GM12864 (cell line): ENCODE results near the gene MYH11.
"Not testable (repeated sequence)": the region's sequence is repeated elsewhere in the genome, so short reads cannot be mapped to it uniquely, and the experiment has no call there.

Experiments
- DNase-seq: peaks from one replicate; pipeline ENCODE4 v3.0.0-alpha.2; 2011; ENCODE audit warnings: low read depth
- H3K4me3 ChIP-seq: 2 replicates; pipeline ENCODE4 v1.5.1; 2011; ENCODE audit warnings: mild to moderate bottlenecking, low read depth, low read length, control low read depth
- TF ChIP-seq, protein P1 (sequence below): IDR thresholded peaks from 2 replicates; pipeline ENCODE4 v1.5.1; 2011; ENCODE audit warnings: low read depth, mild to moderate bottlenecking, moderate library complexity, low read length, control low read depth, inconsistent platforms; ENCODE audit errors: missing control alignments

Gene MYH11

DNA sequence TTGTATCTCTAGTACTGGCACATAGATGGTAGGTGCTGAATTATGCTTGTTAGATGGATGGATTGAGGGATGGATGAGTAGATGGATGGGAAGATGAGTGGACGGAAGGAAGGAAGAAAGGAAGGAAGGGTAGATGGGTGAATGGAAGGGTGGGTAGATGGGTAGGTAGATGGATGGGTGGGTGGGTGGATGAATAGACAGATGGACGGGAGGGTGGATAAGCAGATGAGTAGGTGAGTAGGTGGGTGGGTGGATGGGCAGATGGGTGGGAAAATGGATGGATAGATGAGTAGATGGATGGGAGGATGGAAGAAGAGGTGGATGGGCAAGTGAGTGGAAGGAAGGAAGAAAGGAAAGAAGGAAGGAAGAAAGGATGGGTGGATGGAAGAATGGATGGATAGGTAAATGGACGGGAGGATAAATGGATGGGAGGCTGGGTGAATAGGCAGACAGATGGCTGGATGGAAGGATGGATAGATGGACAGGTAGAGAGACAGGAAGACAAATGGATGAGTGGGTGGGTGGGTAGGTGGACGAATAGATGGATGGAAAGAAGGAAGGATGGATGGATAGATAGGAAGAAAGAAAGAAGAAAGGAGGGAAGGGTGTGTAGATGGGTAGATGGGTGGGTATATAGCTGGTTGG lies 56.9 kb downstream of the MYH11 start:
- TF ChIP-seq, protein P1, sequence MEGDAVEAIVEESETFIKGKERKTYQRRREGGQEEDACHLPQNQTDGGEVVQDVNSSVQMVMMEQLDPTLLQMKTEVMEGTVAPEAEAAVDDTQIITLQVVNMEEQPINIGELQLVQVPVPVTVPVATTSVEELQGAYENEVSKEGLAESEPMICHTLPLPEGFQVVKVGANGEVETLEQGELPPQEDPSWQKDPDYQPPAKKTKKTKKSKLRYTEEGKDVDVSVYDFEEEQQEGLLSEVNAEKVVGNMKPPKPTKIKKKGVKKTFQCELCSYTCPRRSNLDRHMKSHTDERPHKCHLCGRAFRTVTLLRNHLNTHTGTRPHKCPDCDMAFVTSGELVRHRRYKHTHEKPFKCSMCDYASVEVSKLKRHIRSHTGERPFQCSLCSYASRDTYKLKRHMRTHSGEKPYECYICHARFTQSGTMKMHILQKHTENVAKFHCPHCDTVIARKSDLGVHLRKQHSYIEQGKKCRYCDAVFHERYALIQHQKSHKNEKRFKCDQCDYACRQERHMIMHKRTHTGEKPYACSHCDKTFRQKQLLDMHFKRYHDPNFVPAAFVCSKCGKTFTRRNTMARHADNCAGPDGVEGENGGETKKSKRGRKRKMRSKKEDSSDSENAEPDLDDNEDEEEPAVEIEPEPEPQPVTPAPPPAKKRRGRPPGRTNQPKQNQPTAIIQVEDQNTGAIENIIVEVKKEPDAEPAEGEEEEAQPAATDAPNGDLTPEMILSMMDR, result no peak
- no peak for DNase-seq
- H3K4me3 ChIP-seq, result no peak overlapping the region

DNA sequence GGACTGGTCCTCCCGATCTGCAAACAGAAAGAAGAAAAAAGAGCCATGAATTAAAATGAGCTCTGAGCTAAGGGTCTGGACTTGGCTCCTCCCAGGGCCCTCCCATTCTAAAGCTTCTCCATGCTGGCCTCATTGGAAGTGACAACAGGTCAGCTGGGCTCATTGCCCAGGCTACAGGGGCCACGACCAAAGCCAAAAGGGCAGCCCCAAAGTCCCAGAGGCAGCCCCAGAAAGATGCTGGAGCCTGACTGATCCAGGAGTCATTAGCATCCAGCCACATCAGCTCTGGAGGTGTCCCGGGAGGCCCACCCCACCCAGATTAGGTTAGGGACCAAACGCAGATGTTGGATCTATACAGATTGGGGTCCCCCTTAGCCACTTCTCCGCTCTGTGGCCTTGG lies 58.2 kb downstream of the MYH11 start:
- DNase-seq, result no peak
- no peak overlapping the region for H3K4me3 ChIP-seq
- TF ChIP-seq, protein P1, result no peak

DNA sequence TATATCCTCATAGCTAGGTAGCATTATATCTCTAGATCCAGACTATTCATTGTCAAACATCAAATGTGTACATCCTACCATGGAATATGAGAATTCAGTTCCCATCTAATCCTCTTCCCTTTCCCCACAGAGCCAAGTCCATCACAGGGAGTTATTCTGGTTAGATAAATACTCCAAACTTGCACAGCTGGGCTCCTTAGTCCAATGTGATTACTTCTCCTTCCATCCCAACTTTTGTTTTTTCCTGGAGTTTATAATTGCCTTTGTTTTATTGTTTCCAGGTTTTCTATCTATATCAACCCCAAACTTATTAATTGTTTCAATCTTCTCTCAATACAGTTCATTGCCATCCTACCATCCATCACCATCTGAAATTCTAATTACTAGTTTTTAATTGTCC lies 59.9 kb downstream of the MYH11 start:
- DNase-seq, result no peak
- no peak overlapping the region for H3K4me3 ChIP-seq
- TF ChIP-seq, protein P1, result no peak

DNA sequence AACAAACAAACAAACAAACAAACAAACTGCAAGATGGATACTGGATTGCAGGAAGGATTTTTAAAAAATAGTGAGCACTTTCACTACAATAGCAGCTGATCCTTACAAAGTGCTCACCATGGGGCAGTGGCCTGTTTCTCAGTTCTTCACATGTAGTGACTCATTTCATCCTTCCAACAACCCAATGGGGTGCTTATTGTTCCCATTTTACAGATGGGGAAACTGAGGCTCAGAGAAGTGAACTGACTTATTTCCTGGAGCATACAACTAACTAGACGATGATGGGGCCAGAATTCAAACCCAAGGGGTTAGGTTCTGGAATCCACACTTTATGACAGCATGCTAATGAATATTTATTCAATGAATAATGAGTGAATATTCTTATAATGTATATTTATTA lies 61.2 kb downstream of the MYH11 start:
- no peak for DNase-seq
- H3K4me3 ChIP-seq, result no peak overlapping the region
- TF ChIP-seq, protein P1, result no peak

DNA sequence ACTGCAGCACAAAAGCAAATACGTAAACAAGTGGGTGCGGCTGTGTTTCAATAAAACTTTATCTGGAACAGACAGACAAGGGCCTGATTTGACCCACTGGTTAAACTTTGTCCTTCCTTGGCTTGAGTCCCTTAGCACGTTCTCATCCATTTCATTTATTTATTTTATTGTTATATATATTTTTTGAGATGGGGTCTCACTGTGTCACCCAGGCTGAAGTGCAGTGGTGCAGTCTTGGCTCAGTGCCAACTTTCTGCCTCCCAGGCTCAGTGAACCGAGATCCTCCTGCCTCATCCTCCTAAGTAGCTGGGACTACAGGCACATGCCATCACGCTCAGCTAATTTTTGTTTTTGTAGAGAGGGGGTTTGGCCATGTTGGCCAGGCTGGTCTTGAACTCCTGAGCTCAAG lies 64.3 kb downstream of the MYH11 start:
- DNase-seq, result no peak
- no peak overlapping the region for H3K4me3 ChIP-seq
- TF ChIP-seq, protein P1, result no peak

DNA sequence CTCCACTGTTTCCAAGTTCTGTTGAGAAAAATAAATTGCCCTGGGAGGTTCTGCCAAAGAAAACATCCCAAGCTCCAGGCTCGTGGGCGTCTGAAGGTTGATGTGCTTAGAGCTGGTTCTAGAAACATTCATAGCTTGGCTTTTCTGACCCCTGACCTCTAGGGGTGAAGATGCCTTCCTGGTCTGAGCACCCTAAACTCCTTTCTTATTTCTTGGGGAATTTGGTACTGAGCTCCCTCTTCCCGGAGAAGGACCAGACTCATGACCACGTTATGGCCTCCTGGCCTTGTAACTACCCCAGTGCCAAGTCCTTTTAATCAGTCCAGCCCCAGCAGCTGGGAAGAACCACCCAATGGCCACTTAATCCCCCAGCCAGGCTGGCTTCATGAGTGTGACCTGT lies 66.4 kb downstream of the MYH11 start:
- H3K4me3 ChIP-seq, result no peak overlapping the region
- no peak for DNase-seq
- TF ChIP-seq, protein P1, result no peak

DNA sequence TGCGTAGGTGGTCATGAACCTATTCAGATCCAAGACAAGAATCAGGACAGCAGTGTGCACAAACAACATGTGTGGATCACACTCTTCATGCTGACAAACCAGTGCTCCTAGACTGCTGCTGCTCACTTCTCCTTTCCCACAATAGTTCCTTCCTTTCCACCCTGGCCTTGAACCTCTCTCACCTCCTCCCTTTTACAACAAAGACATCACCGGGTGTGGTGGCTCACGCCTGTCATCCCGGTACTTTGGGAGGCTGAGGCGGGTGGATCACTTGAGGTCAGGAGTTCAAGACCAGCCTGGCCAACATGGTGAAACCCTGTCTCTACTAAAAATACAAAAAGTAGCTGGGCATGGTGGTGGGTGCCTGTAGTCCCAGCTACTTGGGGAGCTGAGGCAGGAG lies 67.0 kb downstream of the MYH11 start:
- DNase-seq, H3K4me3 ChIP-seq: not testable (repeated sequence)
